Stimulated activated CD4-positive, alpha-beta T cell treated with anti-CD3 and anti-CD28 coated beads, Interleukin-2, amount 100 ng/mL, for 24 hours (primary cell): Measurements from ENCODE around the gene ZIC4.

Source experiments
- DNase-seq, 2 donors: peaks; one replicate each; pipeline ENCODE4 v3.0.0-alpha.2; 2020

ZIC4 gene

DNA sequence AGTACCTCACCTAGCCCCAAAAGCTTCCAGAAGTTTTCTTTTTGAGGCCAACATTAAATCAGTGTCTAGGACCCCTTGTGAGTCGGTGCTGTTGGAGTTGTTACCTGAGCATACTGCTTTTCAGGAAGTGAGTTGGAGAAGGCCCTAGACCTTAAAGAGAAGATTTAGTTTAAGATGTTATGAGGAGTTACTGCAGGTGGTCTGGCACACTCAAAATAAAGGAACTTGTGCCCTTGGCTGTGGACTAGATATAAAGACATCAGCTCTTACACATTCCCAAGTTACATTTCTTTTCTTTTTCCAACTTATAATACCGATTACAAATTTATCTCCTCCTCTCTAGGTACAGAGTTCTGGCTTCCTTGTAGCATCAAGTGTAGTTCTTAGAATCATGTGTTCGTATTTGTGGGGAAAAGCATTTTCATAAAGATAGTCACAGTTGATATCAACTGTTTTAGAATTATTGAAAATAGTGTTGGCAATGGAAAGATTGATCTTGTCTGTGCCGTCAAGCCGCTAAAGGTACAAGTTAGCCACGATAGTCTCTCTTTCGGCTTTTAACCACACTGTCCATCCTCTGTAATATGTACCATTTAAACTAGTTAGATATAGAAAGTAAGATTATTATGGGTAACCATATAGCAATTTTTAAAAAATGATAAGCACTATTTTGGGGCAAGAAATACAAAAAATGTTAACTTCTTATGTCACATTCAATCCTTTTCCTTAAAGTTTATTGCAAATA, 11.4 kb upstream of the ZIC4 start:
- DNase-seq, result no peak

DNA sequence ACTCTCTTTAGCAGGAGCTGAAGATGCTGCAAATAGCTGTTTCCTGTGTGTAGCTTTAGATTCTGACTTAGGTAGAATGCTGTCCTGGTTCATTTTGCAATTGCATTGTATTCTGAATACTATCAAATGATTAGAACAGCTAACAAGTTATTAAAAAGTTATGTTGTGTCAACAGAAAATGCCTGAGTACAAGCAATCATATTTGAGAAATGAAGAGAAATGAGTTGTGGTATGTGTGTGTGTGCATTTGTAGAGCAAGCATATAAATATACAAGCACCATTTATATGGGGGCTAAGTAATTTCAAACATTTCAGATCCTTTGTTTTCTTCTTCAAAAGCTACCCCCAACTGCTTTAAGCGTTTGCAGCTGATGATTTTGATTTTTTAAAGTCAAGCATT, 10.6 kb upstream of the ZIC4 start:
- no peak for DNase-seq

DNA sequence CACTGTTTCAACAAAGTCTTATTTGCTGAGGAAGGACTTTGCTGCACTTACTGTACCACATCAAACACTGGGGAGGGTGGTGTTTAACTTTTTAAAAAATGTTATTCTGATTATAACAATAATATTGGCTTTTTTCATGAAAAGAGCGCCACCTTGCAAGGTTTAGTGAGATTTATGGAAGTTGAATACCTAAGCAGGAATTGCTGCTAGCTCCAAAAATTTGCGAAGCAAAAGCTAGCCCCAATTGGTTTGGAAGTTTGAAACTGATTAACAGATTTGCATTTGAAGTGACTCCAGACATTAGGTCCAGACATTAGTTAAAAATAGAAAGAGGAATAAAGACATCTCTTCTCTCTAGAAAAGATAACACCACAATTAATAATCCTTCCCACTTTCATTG, 9.5 kb upstream of the ZIC4 start:
- DNase-seq, result no peak

DNA sequence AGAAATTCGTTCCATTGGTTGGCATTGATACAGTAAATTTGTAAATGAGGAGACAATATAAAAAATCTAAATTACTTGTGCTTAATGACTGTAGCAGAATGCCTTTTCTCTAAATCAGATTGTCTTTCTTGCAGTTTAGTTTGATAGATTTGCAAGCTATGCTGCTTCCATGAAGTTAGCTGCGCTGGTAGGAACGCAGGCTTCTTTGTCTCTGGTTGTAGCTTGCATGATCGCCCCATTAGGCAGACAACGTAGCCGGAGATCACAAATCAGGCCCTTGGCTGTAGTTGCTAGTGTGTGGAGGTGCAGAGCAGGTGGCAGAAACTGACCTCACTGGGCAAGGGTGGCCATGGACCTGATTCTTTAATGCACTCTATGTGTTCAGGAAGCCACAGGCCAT, 8.9 kb upstream of the ZIC4 start:
- no peak for DNase-seq

DNA sequence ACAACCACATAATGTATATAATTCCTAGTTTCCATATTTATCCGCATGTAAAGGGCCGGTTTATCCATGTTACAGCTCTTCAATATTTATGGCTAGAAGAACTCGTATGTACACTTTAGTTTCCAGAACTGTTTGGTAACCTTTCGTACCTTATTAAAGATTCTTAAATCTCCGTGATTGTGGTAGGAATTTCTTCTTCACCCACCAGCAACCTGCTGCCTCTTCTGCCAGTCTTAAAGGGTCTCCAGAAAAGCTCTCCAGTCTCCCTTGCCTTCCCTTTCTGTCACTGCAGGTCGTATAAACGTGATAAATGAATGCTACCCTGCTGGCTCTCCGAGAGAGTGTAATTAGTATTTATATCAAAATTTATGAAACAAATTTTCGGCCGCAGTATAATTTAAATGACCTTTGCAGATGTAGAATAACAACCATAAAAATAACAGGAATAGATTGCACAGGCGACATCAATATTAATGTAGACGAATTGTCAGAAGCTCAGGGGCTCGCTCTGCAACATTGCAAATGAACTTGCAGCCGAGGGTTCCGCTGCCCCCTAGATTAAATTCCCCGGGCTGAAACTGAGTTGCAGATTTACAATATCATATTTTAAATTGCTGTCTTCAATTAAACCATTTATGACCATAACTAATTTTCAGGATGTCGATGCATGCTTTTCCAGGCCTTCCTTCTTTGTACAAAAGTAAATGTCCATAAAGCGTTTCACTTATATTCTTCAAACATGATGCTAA, 8.2 kb upstream of the ZIC4 start:
- no peak for DNase-seq

DNA sequence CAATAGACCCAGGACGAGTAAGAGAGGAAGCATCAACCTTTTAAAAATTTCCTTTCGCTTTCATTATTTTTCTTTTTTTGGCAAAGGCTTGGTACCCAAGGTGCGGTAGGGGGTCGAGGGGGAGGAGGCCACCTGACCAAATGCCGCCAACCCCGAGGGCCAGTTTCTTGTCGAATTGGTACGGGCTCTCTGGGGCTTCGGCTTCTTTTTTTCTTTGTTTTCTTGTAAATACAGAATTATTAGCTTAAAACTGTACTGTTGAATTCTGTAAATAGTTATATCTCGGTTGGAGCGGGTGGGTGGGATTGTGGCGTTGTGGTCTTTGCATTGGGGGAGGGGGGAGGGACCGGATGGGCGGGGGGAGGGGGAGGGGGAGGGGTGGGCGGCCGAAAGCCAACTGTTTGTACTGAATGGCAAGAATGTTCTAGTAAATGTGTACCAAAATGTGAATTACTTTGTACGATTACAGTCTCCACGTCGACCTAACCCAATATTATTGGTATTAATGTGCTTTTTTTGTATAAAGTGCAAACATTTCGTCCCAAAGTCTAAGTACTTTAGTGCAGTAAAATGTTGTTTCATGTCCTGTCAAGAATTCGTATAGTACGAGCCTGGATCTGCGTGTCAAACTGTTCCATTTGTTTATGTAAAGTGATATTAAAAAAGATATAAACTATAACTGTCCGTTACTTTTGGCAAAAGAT, 7.5 kb upstream of the ZIC4 start:
- DNase-seq, result no peak

DNA sequence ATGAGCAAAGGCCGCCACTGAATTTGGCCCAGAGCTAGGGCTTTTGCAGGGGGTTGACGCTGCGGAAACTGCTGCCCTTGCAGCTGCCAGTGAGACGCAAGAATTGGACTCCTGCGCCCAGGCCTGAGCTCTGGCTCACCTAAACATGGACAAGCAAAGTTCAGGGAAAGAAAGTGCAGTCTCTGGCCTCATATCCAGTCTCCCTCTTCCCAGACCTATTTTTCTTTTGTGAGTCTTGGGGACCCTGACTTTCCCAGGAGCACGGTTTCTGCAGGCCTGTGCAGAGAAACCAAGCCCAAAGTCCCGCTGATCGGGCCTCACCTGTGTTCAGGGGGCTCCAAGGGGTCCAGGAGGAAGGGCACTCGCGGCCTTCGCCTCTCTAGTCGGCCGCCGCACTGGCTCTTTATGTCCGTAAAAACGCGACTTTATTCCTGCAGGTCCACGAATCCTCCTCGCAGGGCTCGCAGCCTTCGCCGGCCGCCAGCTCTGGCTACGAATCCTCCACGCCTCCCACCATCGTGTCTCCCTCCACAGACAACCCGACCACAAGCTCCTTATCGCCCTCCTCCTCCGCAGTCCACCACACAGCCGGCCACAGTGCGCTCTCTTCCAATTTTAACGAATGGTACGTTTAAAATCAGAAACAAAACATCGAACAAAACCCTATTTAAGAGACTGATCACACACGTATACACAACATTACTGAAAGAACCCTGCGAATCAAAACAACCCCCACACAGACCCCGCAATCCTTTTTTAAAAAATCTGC, 6.8 kb upstream of the ZIC4 start:
- DNase-seq, result no peak

DNA sequence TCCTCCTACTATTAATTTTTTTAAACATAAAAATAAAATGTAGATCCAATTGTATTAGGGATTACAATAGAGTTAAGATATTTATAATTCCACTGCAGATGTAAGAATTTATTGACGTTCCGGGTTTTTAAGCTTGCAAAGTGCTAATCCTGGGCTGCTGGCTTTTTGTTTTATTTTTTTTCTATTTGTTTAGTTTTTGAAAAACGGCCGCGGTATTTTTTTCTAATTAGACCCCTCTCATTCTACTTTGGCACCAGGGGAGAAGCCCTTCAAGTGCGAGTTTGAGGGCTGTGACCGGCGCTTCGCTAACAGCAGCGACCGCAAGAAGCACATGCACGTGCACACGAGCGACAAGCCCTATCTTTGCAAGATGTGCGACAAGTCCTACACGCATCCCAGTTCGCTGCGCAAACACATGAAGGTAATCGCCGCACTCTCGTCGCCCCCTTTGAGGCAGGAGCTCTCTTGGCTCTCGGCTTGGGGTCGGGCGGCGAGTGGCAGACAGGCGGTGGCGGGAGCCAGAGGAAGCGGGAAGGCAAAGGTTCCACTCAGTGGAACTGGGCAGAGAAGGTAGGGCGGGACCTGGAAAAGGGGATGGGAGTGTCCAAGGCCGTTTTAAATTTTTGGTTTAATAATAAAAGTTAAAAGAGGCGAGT, 6.0 kb upstream of the ZIC4 start:
- no peak for DNase-seq

DNA sequence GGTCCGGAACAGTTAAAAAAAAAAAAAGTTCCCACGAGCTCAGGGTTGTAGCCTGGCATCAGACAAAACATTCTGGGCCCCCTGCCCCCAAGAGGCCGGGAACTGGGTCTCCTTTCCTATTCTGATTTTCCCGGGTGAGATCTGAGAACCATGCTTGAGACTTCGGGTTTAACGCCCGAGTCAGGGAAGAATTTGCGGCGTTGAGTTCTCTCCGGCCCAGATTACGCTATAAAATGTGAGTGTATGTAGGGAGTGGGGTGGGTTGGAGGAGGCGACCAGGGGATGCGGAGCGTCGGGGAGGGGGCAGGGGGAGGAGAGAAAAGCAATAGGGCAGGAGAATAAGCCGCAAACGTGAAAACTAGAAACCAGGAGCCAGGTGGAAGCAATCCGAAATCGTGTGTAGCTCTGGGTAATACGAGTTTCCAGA, 5.5 kb upstream of the ZIC4 start:
- DNase-seq, result no peak

DNA sequence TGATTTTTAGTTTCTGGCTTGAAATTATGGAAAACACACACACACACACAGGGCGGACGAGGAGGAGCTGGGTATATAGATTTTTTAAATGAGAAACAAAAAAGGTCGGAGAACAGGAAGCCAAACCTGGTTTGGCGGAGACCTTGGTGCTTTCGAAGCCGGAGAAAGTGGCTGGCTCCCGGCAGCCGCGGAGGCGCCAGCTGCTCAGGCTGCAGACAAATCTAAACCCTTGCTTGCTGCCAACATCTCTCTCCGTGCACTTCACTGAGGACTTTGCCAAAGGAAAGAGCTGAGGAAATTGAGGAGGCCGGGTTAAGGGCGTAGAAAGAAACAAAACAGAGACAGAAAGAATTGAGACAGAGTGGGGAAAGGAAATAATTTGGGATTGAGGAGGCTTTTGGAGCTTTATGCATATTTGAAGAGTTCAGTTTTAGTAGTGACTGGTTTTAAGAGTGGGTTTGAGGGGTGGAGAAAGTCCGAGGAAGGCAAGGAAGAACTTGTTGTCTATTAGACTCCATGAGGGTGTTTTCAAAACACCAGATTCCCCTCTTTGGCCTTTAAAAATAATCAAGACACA, 5.0 kb upstream of the ZIC4 start:
- DNase-seq, result no peak

DNA sequence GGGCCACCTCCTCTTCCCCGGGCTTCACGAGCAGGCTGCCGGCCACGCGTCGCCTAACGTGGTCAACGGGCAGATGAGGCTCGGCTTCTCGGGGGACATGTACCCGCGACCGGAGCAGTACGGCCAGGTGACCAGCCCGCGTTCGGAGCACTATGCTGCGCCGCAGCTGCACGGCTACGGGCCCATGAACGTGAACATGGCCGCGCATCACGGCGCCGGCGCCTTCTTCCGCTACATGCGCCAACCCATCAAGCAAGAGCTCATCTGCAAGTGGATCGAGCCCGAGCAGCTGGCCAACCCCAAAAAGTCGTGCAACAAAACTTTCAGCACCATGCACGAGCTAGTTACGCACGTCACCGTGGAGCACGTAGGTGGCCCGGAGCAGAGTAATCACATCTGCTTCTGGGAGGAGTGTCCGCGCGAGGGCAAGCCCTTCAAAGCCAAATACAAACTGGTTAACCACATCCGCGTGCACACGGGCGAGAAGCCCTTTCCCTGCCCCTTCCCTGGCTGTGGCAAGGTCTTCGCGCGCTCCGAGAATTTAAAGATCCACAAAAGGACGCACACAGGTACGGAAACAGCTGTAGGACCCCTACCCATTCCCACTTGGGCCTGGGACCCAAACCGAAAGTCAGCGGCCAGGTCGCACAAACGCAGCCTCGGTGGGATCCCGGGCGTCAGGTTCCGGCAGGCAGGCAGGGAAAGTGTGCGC, 4.3 kb upstream of the ZIC4 start:
- DNase-seq, result no peak

DNA sequence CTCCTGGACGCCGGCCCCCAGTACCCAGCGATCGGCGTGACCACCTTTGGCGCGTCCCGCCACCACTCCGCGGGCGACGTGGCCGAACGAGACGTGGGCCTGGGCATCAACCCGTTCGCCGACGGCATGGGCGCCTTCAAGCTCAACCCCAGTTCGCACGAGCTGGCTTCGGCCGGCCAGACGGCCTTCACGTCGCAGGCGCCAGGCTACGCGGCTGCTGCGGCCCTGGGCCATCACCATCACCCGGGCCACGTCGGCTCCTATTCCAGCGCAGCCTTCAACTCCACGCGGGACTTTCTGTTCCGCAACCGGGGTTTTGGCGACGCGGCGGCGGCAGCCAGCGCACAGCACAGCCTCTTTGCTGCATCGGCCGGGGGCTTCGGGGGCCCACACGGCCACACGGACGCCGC, 3.8 kb upstream of the ZIC4 start:
- no peak for DNase-seq

DNA sequence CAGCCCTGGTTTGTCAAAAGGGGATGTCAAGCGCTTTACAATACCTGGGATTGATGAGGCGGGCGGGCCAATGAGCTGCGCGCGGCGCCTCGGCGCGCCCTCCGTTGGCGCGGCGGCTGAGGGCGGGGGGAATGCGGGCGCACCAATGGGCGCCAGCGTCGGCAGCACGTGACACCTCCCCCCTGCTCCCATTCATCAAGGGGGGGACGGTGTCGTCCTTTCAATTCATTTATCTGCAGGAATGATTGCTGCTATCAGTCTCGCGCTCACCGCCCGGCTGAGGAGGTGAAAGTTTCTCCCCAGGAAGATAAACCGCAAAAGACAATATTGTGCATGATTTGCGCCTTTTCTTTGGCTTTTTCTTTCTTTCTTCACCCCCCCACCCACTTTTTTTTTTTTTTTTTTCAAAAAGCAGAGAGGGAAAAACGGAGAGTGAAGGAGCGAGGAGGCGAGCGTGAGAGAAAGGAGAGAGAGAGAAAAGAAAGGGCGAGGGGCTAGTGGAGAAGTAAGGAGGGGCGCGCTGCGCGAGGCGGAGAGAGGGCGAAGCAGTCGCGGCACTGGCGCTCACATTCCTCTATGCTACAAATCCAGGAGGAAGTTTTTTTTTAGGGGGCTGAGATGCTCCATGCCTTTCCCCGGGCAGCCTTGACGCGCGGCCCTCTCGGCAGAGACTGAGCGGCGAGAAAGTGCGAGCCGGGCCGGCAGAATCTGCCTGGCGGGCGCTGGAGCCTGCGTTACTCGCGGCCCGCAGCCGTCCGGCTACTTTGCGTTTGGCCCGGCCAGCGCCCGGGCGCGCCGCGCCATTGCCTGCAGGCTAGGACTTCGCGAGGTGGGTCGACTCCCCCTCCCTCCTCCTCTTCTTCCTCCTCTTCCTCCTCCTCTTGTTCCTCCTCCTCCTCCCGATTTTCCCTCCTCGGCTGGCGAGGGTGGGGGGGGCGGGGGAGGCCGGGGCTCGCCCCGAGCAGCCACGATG, 3.1 kb upstream of the ZIC4 start, which contains the start of gene ZIC1:
Gene ZIC1 (plus strand): TSS at position 223 of the 973 bp plus-strand sequence. CDS start 748 bp downstream, at position 971.
- no peak for DNase-seq

DNA sequence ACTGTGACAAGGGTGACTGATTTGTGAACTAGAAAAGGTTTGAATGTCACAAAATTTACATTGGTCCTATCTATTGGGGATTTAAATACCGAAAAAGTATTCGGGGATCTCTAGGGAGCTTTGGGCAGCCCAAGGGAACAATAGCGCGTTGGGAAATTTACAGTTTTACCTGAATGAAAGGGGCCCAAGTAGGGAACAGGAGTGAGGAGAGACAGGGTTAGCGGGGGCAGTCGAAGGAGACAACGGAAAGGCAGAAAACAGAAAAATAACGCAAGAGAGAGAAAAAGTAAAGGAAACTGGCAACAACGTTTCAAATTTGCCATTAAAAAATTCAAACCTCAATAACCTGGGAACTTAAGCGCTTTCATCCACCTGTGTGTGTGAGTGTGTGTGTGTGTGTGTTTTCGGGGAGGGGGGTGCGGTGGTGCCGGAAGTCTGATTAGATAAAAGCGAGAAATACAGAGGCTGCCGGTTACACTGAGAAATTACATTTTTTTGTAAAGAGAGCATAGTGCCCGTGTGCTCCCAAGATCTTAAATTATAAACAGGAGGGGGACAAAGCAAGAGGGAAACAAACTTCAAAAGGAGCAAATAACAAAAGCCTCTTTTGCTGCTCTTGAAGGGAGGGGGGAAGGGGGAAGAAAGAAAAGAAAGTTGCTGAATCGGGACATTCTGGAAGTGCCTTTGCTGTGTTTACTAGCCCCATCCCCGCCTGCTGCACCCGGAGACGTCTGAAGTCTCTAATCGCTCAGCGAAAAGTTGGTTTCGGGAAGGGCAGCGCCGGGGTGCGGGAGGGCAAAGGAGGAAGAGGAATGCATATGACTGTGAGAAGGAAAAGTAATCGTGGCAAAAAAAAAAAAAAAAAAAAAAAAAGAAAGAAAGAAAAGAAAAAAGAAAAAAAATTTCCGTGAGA, 2.1 kb upstream of the ZIC4 start:
- DNase-seq, result no peak

DNA sequence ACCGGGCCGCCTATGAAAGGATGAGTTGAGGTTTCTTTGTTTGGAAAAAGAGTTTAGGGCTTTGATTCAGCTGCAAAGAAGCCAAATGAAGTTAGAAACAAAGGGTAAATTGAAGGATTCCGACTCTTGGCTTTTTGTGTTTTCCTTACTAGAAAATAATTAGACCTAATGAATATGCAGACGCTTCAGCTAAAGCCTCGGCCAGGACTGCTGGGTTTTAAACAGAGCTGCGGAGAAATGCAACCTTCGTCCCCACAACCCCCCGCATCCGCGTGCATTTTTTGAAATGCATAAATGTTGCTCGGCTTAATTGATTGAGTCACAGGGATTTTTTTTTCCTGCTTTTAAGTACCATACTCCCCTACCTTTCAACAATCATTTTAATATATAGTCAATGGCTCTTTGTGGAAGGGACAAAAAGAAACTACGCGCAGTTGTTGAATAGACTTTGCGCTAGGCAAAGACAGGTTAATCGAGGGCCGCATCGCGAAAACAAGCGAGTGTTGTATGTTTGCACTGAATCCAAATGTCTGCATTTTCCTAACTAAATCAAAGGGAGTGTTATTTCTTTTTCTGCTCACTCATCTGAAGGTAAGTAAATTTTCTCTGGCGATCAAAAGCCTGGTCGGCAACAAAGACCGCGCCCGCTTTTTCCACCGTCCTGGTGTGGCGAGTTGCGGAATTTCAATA, 1.3 kb upstream of the ZIC4 start:
- DNase-seq, result no peak

DNA sequence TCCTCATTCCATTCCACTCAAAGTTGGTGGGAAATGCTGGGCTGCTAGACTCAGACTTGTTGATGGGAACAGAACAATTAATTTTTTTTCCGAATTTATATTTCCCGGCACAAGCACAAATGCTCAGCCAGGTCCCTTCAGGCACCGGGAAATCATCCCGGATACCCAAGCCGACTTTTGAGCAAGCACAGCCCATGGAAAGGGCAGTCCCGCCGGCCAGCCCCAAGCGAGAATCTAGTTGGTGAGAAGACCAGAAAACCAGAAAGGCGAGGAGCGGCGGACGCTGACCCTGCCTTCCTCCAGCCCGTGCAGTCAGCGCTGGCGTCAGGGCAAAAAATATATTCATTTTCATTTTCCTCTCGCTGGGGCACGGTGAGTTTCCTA, 763 bp upstream of the ZIC4 start:
- no peak for DNase-seq

DNA sequence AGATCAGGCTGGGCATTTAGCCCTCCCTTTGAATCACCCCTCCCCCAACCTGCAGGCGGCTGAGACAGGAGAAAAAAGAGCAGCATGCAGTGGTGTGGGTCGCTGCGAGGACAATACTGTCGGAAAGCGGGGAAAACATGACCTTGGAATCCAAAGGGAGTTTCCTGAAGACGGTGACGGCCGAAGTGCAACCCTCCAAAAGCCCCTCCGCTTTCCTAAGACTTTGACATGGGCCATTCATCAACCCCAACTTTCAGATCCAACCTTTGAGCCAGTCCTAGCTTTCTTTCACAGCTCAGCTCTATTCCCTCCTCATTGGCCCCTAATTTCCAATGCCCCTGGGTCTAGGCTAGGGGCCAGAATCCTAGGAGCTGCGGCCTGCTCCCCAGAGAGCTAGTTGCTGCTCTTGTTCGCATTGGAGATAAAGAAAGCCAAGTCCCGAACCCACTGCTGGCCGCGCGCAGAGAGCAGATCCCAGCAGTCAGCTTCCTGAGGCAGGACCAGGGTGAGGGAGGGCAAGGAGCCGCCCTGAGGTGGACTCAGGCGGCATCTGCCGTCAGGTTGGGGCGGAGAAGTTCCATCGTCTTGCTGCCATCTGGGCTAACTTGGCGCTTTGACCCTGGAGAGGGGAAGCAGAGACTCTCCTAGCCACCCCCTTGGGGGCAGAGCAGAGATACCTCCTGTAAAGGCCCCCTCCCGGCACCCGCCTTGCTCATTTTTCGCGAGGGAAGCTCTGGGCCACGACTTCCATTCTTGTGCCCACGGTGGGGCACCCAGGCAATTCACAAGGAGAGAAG, 914 bp downstream of the ZIC4 start:
- DNase-seq, result no peak

DNA sequence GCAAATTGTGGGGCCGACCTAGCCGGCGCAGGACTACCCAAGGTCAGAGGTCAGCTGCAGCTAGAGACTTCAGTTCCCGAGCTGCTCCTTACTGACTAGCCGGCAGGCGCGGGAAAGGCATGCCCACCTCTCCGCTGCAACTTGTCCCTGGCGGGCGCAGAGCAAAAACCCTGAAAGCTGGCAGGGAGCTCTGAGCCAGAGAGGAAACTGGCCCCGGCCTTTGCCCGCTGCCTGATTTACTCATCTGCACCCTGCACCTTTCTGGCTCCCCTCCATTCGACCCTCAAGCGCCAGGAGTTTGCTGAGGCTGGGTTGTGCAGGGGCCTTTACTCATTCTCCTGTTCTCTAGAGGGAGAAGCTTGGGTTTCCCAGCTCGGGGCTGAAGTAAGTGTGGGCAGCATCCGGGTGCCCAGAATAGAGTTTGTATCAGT, 1.5 kb downstream of the ZIC4 start:
- DNase-seq, result no peak
